HepG2 (cell line): ENCODE results near the gene OR2AT4. TPM values are rescaled to one million over a fixed set of nuclear protein-coding genes. Genes with fewer than 3 reads are reported as not detected.

Experiments used
- ATF3 ChIP-seq: sonication (generic); formaldehyde crosslinking; IDR thresholded peaks from 2 replicates; pipeline ENCODE4 v1.4.0; 2020; ENCODE audit warnings: missing genetic modification reagents
- CREBL2 ChIP-seq: sonication (generic); formaldehyde crosslinking; IDR thresholded peaks from 2 replicates; pipeline ENCODE4 v1.8.1; 2023; ENCODE audit warnings: missing genetic modification reagents, mild to moderate bottlenecking, borderline replicate concordance
- ERF ChIP-seq: IDR thresholded peaks from 2 replicates; pipeline ENCODE4 v1.6.1; 2018; ENCODE audit warnings: missing biosample characterization, missing genetic modification reagents
- ETV5 ChIP-seq: IDR thresholded peaks from 2 replicates; pipeline ENCODE4 v1.6.1; 2018; ENCODE audit warnings: missing biosample characterization, missing genetic modification reagents, inconsistent platforms, borderline replicate concordance
- HMGA1 ChIP-seq: sonication (generic); formaldehyde crosslinking; conservative IDR thresholded peaks from 2 replicates; pipeline ENCODE4 v1.4.0; 2020; ENCODE audit warnings: missing genetic modification reagents
- HNF1A ChIP-seq, 2 experiments: sonication (generic) in 1 of 2; formaldehyde crosslinking in 1 of 2; IDR thresholded peaks; 2 replicates each; pipeline versions ENCODE4 v1.4.0 to v1.6.1; 2016 to 2020; ENCODE audit warnings: borderline replicate concordance in 1 of 2, low read depth in 1 of 2, mild to moderate bottlenecking in 1 of 2, missing genetic modification reagents in 1 of 2
- HOMEZ ChIP-seq: IDR thresholded peaks from 2 replicates; pipeline ENCODE4 v1.6.1; 2016; ENCODE audit warnings: low read depth
- IKZF5 ChIP-seq: IDR thresholded peaks from 2 replicates; pipeline ENCODE4 v1.6.1; 2018; ENCODE audit warnings: missing genetic modification reagents, mild to moderate bottlenecking, missing compliant biosample characterization
- KAT8 ChIP-seq: IDR thresholded peaks from 2 replicates; pipeline ENCODE4 v1.6.1; 2016; ENCODE audit warnings: missing genetic modification reagents, missing compliant biosample characterization
- PRMT3 ChIP-seq: sonication (generic); formaldehyde crosslinking; IDR thresholded peaks from 2 replicates; pipeline ENCODE4 v1.8.1; 2022; ENCODE audit warnings: low read depth, mild to moderate bottlenecking, moderate library complexity, missing genetic modification reagents, borderline replicate concordance
- RBM39 ChIP-seq: fragments of 200-400 bp; formaldehyde crosslinking; IDR thresholded peaks from one replicate; pipeline ENCODE4 v1.6.1; 2018; ENCODE audit warnings: antibody characterized with exemption, mild to moderate bottlenecking, low read depth, low read length; ENCODE audit not compliant: poor library complexity, severe bottlenecking
- SAFB2 ChIP-seq: sonication (generic); formaldehyde crosslinking; IDR thresholded peaks from 2 replicates; pipeline ENCODE4 v1.5.1; 2020; ENCODE audit warnings: missing genetic modification reagents, low read depth, mild to moderate bottlenecking, borderline replicate concordance
- SOX6 ChIP-seq, 2 experiments: fragments of 450-650 bp in 1 of 2; sonication (generic) in 1 of 2; formaldehyde crosslinking in 1 of 2; IDR thresholded peaks; 2 replicates each; pipeline versions ENCODE4 v1.4.0 to v1.6.1; 2017 to 2020; ENCODE audit warnings: antibody characterized with exemption in 1 of 2, mild to moderate bottlenecking in 1 of 2, missing genetic modification reagents in 1 of 2
- TEAD2 ChIP-seq: sonication (generic); formaldehyde crosslinking; IDR thresholded peaks from 2 replicates; pipeline ENCODE4 v1.9.0; 2021; ENCODE audit warnings: missing genetic modification reagents
- U2AF1 ChIP-seq: fragments of 200-400 bp; formaldehyde crosslinking; optimal IDR thresholded peaks from 2 replicates; pipeline ENCODE3; 2017; ENCODE audit warnings: mild to moderate bottlenecking, low read depth, low read length
- YEATS2 ChIP-seq: sonication (generic); formaldehyde crosslinking; IDR thresholded peaks from 2 replicates; pipeline ENCODE4 v1.4.0; 2020; ENCODE audit warnings: missing genetic modification reagents, borderline replicate concordance
- ZFP41 ChIP-seq: sonication (generic); formaldehyde crosslinking; IDR thresholded peaks from 2 replicates; pipeline ENCODE4 v1.4.0; 2020; ENCODE audit warnings: mild to moderate bottlenecking, missing genetic modification reagents, borderline replicate concordance
- ZKSCAN8 ChIP-seq: IDR thresholded peaks from 2 replicates; pipeline ENCODE4 v1.6.1; 2016; ENCODE audit warnings: borderline replicate concordance, missing genetic modification reagents, missing compliant biosample characterization
- ZNF124 ChIP-seq: sonication (generic); formaldehyde crosslinking; IDR thresholded peaks from 2 replicates; pipeline ENCODE4 v1.4.0; 2020; ENCODE audit warnings: missing genetic modification reagents
- ZNF263 ChIP-seq: sonication (generic); formaldehyde crosslinking; IDR thresholded peaks from 2 replicates; pipeline ENCODE4 v1.4.0; 2020; ENCODE audit warnings: missing genetic modification reagents
- polyA plus RNA-seq, 8 experiments: library from polyadenylated mRNA; depleted of rRNA in 3 of 8; stranded (reverse) in 7 of 8; unstranded in 1 of 8; fragments of >200 nt; fragmentation: Illumina TruSeq in 4 of 8; extraction: Trizol in 4 of 8; gene quantifications; 2 replicates each; pipeline versions ENCODE4 v1.2.1 to v1.2.3, GENCODE V29; 2011 to 2016; ENCODE audit warnings: low read depth in 4 of 8, missing spikeins in 1 of 8, mixed read lengths in 1 of 8; ENCODE audit not compliant: insufficient read depth in 1 of 8
- total RNA-seq, 5 experiments: library from RNA; depleted of rRNA; stranded (reverse); fragments of >200 nt; fragmentation: Illumina TruSeq; extraction: Trizol; gene quantifications; 2 replicates each; pipeline ENCODE4 v1.2.3, GENCODE V29; 2016; ENCODE audit warnings: low read depth in 1 of 5

The OR2AT4 gene
- total and polyA plus RNA-seq, 2 of the 13 experiments (the other 11 are each of a cell fraction or from before 2014, with no cell fraction given) = not detected

GRCh38 chr11:75142714-75143419, 46.2 kb upstream of the OR2AT4 start (continued):
- TF ChIP-seq HOMEZ (0 out of 2 replicates have a peak, but pooled peaks have one; percentile 37), ZKSCAN8 (CRISPR knock-in tag) (no peak), ZNF124 (no peak), HMGA1 (CRISPR knock-in tag) (no peak), CREBL2 (CRISPR knock-in tag) (no peak), RBM39 (no peak), U2AF1 (no peak), HNF1A (IDR thresholded peaks at IDR 0.05; ENCODE audit: low read depth) (no peak), HNF1A (CRISPR knock-in tag; IDR thresholded peaks at IDR 0.05; ENCODE audit: borderline replicate concordance) (0 out of 2 replicates have a peak, but pooled peaks have one; percentile 20), ETV5 (CRISPR knock-in tag) (peak; percentile 91; the same call in 1 of the 2 replicates), TEAD2 (CRISPR knock-in tag) (no peak), IKZF5 (peak; percentile 63), SAFB2 (CRISPR knock-in tag) (no peak), SOX6 (IDR thresholded peaks at IDR 0.05) (no peak), SOX6 (CRISPR knock-in tag; IDR thresholded peaks at IDR 0.05) (no peak), ZFP41 (no peak), ATF3 (CRISPR knock-in tag) (peak; percentile 43; the same call in 1 of the 2 replicates), PRMT3 (CRISPR knock-in tag) (no peak), YEATS2 (no peak), KAT8 (CRISPR knock-in tag) (peak; percentile 36; the same call in 1 of the 2 replicates), ZNF263 (CRISPR knock-in tag) (no peak), ERF (peak; percentile 32; the same call in 1 of the 2 replicates)
